Pancreas (tissue), 10 donors: ENCODE results near the gene PRKAB1. TPM values are rescaled to one million over a fixed set of nuclear protein-coding genes. Genes with fewer than 3 reads are reported as not detected.

ENCODE experiments used
- ATAC-seq, 4 donors: fragments of 200-7000 bp; cut with Tn5 transposase; one replicate each; pipeline versions ENCODE4 v1.8.0 to v1.9.1; 2020; ENCODE audit warnings: mild to moderate bottlenecking in 4 of 4, moderate library complexity in 4 of 4
- DNase-seq, 6 donors: peaks; one replicate each; pipeline ENCODE4 v3.0.0-alpha.2; 2020
- FAIRE-seq: peaks from 2 replicates; lab custom pipeline; 2012; peaks lifted over from hg19 to GRCh38; lab: Jason Lieb, UNC
- H3K27ac ChIP-seq, 4 donors: fragments of 200-600 bp; sonication (generic); 1 replicate in 3 of 4; 2 replicates in 1 of 4; pipeline versions ENCODE4 v1.5.0 to v1.8.0; 2020
- H3K27me3 ChIP-seq, 4 donors: fragments of 200-600 bp; one replicate each; pipeline ENCODE4 v1.8.0; 2021
- H3K36me3 ChIP-seq, 3 donors: fragments of 200-600 bp; sonication (generic) in 1 of 3; one replicate each; pipeline versions ENCODE4 v1.5.0 to v1.8.0; 2020 to 2021
- H3K4me1 ChIP-seq, 3 donors: fragments of 200-600 bp; one replicate each; pipeline ENCODE4 v1.8.0; 2021
- H3K4me3 ChIP-seq, 4 donors: fragments of 200-600 bp; sonication (generic) in 2 of 4; one replicate each; pipeline versions ENCODE4 v1.5.0 to v1.8.0; 2020 to 2021
- H3K9me3 ChIP-seq, 4 donors: fragments of 200-600 bp; one replicate each; pipeline ENCODE4 v1.8.0; 2021
- WGBS, 2 donors: extraction: QIAGEN DNeasy Blood & Tissue Kit; methylation state at CpG; one replicate each; pipeline ENCODE4 v1.1.7; 2013; 5-methylcytosine and 5-hydroxymethylcytosine counted together
- intact Hi-C, 3 donors: fragments of 100-400 bp; cut with DNase I; formaldehyde crosslinking; loops; one replicate each; pipeline versions ENCODE4 v1.11.1 to v1.14.2; 2022
- polyA plus RNA-seq, 2 donors: library from polyadenylated mRNA; stranded (reverse); fragments of 200-250 nt; gene quantifications; one replicate each; pipeline ENCODE4 v1.2.3, GENCODE V29; 2013
- total RNA-seq, 6 donors: library from RNA; stranded (reverse); fragmentation: NEBNext Ultra II Directional in 4 of 6; extraction: Animal tissue kit (Norgen Biotek cat#: 25700) in 4 of 6; gene quantifications; one replicate each; pipeline versions ENCODE4 v1.2.1 to v1.2.4, GENCODE V29; 2021 to 2023
- TF ChIP-seq, protein P1 (sequence below), 4 donors: fragments of 200-600 bp; sonication (generic) in 3 of 4; IDR thresholded peaks; one replicate each; pipeline versions ENCODE4 v1.5.0 to v1.8.0; 2021; ENCODE audit warnings: antibody characterized with exemption in 4 of 4
- donor health status: healthy with polysubstance abuse.
- donor health status: DM: no; HTN: no; CAD: no; lungs with moderate emphysema.
- donor health status: DM: no; HTN: no; CAD: no.
- donor health status: control.
- donor health status: control.
- donor health status: Bipolar disorder and iron deficiency.
- donor health status: DM: yes; HTN: yes; CAD: no.
- donor health status: DM: no; HTN: no; CAD: no.
- donor health status: DM: no; HTN: no; CAD: no.
- donor health status: DM: yes; HTN: yes; CAD: no.

Gene PRKAB1
- total and polyA plus RNA-seq, 8 donors: 12.4 to 38.2 (median 20.5) TPM

DNA sequence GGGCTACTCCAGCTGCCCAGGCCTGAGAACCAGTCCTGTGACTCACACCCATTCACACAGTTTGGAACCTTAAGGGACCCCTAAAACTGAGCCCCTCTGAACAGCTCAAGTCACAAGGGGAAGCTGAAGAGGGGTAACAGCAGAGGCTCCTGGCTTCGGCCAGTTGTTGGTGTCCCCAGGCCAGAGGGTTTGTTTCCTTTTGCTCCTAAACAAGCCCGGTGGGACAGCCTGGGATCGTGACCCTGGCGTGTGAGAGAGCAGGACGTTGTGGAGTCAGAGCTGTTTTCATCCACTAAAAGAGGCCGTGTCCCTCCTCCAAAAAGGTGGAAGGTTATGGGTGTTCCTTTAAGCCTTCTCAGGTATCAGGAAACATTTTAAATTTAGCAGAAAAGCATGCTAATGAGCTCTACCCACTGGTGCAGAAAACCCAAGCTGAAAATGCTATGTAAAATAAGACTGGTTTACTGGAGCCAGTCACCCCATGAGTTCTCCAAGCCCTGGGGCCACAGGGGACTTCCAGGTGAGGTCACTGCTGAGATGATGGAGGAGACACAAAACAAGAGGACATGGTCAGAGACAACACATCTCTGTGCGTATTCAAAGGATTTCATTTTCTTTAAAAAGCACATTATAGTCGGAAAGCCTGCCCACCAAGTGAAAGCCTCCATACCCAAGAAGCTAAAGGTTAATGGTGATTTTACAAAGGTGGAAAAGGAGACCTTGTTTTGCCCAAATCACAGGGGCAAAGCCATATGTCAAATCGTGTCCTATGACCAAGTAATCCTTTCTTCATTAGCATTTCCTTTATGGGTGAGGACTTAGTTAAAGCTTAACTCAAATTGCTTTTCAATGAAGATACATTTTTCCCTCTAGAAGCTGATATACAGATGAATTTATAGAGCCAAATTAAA is 14.1 kb downstream of the PRKAB1 start:
- Histone ChIP-seq H3K4me1 (peaks cover 0 to 33% (median 11%) of the 10 kb centered on the region in 3 donors), H3K36me3 (peaks cover 8 to 54% (median 36%) of the 10 kb centered on the region in 3 donors)

DNA sequence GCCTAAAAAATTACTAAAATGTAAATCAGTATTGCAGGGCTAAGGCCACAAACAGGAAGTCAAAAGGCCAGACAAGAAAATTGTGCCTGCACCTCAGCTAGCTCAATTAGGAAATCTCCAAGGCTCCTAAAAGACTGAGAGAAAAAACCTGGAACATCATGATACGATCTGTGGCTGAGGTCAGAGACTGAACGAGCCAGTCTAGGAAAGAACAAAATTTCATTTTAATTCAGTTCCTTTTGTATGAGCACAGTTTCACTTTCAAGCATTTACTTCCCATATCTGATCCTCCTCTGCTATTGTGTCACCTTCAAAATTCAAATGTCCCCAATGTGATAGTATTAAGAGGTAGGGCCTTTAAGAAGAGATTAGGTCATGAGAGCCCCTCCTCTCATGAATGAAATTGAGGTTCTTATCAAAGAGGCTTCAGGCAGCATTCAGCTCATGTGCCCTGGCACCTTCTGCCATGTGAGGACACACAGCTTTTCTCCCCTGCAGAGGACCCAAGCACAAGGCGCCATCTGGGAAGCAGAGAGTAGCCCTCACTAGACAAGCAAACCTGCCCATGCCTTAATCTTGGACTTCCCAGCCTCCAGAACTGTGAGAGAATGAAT is 14.8 kb downstream of the PRKAB1 start:
- TF ChIP-seq, protein P1, sequence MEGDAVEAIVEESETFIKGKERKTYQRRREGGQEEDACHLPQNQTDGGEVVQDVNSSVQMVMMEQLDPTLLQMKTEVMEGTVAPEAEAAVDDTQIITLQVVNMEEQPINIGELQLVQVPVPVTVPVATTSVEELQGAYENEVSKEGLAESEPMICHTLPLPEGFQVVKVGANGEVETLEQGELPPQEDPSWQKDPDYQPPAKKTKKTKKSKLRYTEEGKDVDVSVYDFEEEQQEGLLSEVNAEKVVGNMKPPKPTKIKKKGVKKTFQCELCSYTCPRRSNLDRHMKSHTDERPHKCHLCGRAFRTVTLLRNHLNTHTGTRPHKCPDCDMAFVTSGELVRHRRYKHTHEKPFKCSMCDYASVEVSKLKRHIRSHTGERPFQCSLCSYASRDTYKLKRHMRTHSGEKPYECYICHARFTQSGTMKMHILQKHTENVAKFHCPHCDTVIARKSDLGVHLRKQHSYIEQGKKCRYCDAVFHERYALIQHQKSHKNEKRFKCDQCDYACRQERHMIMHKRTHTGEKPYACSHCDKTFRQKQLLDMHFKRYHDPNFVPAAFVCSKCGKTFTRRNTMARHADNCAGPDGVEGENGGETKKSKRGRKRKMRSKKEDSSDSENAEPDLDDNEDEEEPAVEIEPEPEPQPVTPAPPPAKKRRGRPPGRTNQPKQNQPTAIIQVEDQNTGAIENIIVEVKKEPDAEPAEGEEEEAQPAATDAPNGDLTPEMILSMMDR (IDR thresholded peaks at IDR 0.05): no peak
- H3K4me3 ChIP-seq: no peak overlapping the region
- no peaks in the 10 kb centered on the region for H3K27me3 ChIP-seq
- intact Hi-C loops: loop anchor here in 1 of 3 donors (10.0 kb wide), 1 partner anchor 92 kb away; no protein-coding TSS in a partner anchor
- no peak for FAIRE-seq
- peaks cover 0 to 33% (median 11%) of the 10 kb centered on the region in 3 donors for H3K4me1 ChIP-seq
- peaks cover 8 to 46% (median 28%) of the 10 kb centered on the region in 3 donors for H3K36me3 ChIP-seq
- H3K9me3 ChIP-seq: no peaks in the 10 kb centered on the region
- 81 to 87% methylated on average over 3 of the region's 3 CpGs for WGBS, 2 donors
- peak in 2 of 4 donors; percentile 4 to 34 for ATAC-seq
- DNase-seq: no peak
- peak overlapping the region in 3 of 4 donors; percentile 3 to 24 (median 9) for H3K27ac ChIP-seq

More for the DNA sequence above, 14.1 kb downstream of the PRKAB1 start:
- no peaks in the 10 kb centered on the region for H3K9me3 ChIP-seq
- ATAC-seq (no peak), DNase-seq (no peak), FAIRE-seq (no peak)
- 94% methylated on average over 9 of the region's 9 CpGs for WGBS, 2 donors
- intact Hi-C loops: loop anchor here in 1 of 3 donors (10.0 kb wide), 1 partner anchor 93 kb away; no protein-coding TSS in a partner anchor
- no peaks in the 10 kb centered on the region for H3K27me3 ChIP-seq
- peak overlapping the region in 2 of 4 donors; percentile 3 to 24 for H3K27ac ChIP-seq
- TF ChIP-seq, protein P1 (IDR thresholded peaks at IDR 0.05): no peak
- H3K4me3 ChIP-seq: no peak overlapping the region

DNA sequence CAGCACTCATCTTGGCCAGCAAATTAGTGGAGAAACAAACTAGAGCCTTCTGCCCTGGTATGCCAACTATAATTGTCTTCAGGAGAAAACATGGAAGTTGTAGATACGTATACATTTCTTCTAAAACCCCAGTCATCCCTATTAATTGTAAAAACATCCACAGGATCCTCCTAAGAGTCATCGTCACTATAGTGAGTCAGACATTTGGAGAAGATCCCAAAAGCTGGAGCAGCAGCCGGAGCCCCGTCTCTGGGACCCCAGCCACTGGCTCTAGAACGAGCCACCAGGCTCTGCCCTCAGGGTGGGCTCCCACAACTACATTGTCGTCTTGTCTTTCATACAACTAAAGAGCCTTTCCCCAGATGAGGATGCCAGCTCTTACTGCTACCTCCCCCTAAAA is 15.5 kb downstream of the PRKAB1 start:
- peak in 1 of 4 donors; percentile 12 for ATAC-seq
- WGBS, 2 donors: 72 to 75% methylated on average over 6 of the region's 6 CpGs
- intact Hi-C loops: loop anchor here in 1 of 3 donors (10.0 kb wide), 1 partner anchor 91 kb away; no protein-coding TSS in a partner anchor
- no peak for DNase-seq
- H3K36me3 ChIP-seq: peaks cover 8 to 39% (median 21%) of the 10 kb centered on the region in 3 donors
- no peaks in the 10 kb centered on the region for H3K27me3 ChIP-seq
- TF ChIP-seq, protein P1 (IDR thresholded peaks at IDR 0.05): no peak
- peak overlapping the region in 3 of 4 donors; percentile 9 to 31 (median 13) for H3K27ac ChIP-seq
- H3K4me3 ChIP-seq: no peak overlapping the region
- no peaks in the 10 kb centered on the region for H3K9me3 ChIP-seq
- peaks cover 0 to 33% (median 11%) of the 10 kb centered on the region in 3 donors for H3K4me1 ChIP-seq
- no peak for FAIRE-seq

DNA sequence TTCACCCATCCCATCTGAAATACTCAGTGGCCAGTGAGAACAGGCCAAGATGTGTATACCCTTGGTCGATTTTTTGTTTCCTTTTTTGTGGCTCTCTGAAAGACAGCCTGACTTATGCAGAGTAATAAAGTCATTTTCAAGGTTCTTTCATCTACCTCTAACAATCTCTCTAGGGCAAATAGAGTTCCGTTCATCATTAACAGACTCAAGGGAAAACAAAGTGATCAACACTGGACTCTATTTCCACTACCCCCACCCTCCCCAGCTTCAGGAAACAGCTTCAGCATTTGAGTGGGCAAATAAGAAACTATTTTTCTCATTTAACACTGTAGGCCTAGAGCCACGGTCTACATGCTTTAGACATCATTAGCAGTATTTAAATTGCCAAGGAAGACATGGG is 15.9 kb downstream of the PRKAB1 start:
- no peak for DNase-seq
- intact Hi-C loops: loop anchor here in 1 of 3 donors (10.0 kb wide), 1 partner anchor 91 kb away; no protein-coding TSS in a partner anchor
- Histone ChIP-seq H3K27me3 (no peaks in the 10 kb centered on the region), H3K36me3 (peaks cover 8 to 35% (median 17%) of the 10 kb centered on the region in 3 donors), H3K4me1 (peaks cover 0 to 33% (median 11%) of the 10 kb centered on the region in 3 donors), H3K27ac (peak overlapping the region in 3 of 4 donors; percentile 17 to 39 (median 31)), H3K4me3 (no peak overlapping the region), H3K9me3 (no peaks in the 10 kb centered on the region)
- TF ChIP-seq, protein P1 (IDR thresholded peaks at IDR 0.05): no peak
- ATAC-seq: peak; percentile 50 to 72 (median 69)
- 33 to 38% methylated on average over 3 of the region's 3 CpGs for WGBS, 2 donors
- no peak for FAIRE-seq
